NCI-H1436 treated with DMSO at 0.1 percent for 48 hours (cell line): ENCODE results near the gene SLCO2A1.

Experiments
- DNase-seq: peaks from one replicate; lab custom pipeline; 2025; lab: John Stamatoyannopoulos, UW

The SLCO2A1 gene

GRCh38 chr3:133980550-133980949, 49.2 kb downstream of the SLCO2A1 start:
- no peak for DNase-seq

- DNase-seq = no peak
These were observed 49.7 kb downstream of the SLCO2A1 start for GRCh38 chr3:133980035-133980434.

GRCh38 chr3:133979553-133979952, 50.2 kb downstream of the SLCO2A1 start:
- DNase-seq = no peak

GRCh38 chr3:133977568-133977967, 52.2 kb downstream of the SLCO2A1 start:
- no peak for DNase-seq

GRCh38 chr3:133973249-133973980, 56.3 kb downstream of the SLCO2A1 start:
- DNase-seq = no peak

GRCh38 chr3:133972156-133972555, 57.6 kb downstream of the SLCO2A1 start:
- DNase-seq = no peak

- DNase-seq = no peak
These were observed 58.8 kb downstream of the SLCO2A1 start for GRCh38 chr3:133970916-133971315.

- DNase-seq = no peak
These were observed 59.4 kb downstream of the SLCO2A1 start for GRCh38 chr3:133970339-133970738.

- no peak for DNase-seq
These were observed 61.5 kb downstream of the SLCO2A1 start for GRCh38 chr3:133967992-133968892.

- DNase-seq = no peak
These were observed 62.8 kb downstream of the SLCO2A1 start for GRCh38 chr3:133966954-133967353.

- DNase-seq = no peak
These were observed 63.8 kb downstream of the SLCO2A1 start for GRCh38 chr3:133965906-133966305.

GRCh38 chr3:133965013-133965570, 64.6 kb downstream of the SLCO2A1 start:
- DNase-seq = no peak

- no peak for DNase-seq
These were observed 65.2 kb downstream of the SLCO2A1 start for GRCh38 chr3:133964547-133964946.

GRCh38 chr3:133963657-133964396, 65.9 kb downstream of the SLCO2A1 start:
- no peak for DNase-seq

- no peak for DNase-seq
These were observed 66.9 kb downstream of the SLCO2A1 start for GRCh38 chr3:133962849-133963248.

- no peak for DNase-seq
These were observed 71.5 kb downstream of the SLCO2A1 start for GRCh38 chr3:133958071-133958805.

GRCh38 chr3:133956982-133957381, 72.7 kb downstream of the SLCO2A1 start:
- no peak for DNase-seq

GRCh38 chr3:133956353-133956752, 73.4 kb downstream of the SLCO2A1 start:
- no peak for DNase-seq

- DNase-seq = no peak
These were observed 73.8 kb downstream of the SLCO2A1 start for GRCh38 chr3:133955892-133956291.

- DNase-seq = no peak
These were observed 74.9 kb downstream of the SLCO2A1 start for GRCh38 chr3:133954717-133955360.

GRCh38 chr3:133953297-133953696, 76.4 kb downstream of the SLCO2A1 start:
- no peak for DNase-seq
